Measurements from ENCODE around the gene UBE2J1.

The UBE2J1 gene

GRCh38 chr6:89287351-89288028 is 65.0 kb downstream of the UBE2J1 start:
- Histone ChIP-seq H3K4me3 (ENCODE audit: low read length) (no peak overlapping the region), H3K4me1 (ENCODE audit: low read length) (peaks cover 7% of the 10 kb centered on the region; the same call in 1 of the 2 replicates), H3K27me3 (replicated peaks; ENCODE audit: insufficient read depth, low read length) (no peaks in the 10 kb centered on the region), H3K79me2 (ENCODE audit: low read length) (no peaks in the 10 kb centered on the region), H3K9me2 (replicated peaks; ENCODE audit: insufficient read depth, low read length) (no peaks in the 10 kb centered on the region), H3K27ac (ENCODE audit: low read length) (no peak overlapping the region), H2AFZ (ENCODE audit: low read length) (no peak overlapping the region), H3K36me3 (replicated peaks; ENCODE audit: insufficient read depth, low read length) (no peaks in the 10 kb centered on the region), H3F3A (ENCODE audit: insufficient read depth, low read length) (no peaks in the 10 kb centered on the region), H4K20me1 (ENCODE audit: insufficient read depth, low read length) (no peaks in the 10 kb centered on the region), H3K9me3 (replicated peaks; ENCODE audit: insufficient read depth, low read length) (no peaks in the 10 kb centered on the region), H3K9ac (ENCODE audit: low read length) (no peak overlapping the region), H3K4me2 (ENCODE audit: low read depth, low read length) (no peak overlapping the region)
- DNase-seq, result no peak
- TF ChIP-seq CTCF (IDR thresholded peaks at IDR 0.05; ENCODE audit: low read length) (no peak), EZH2phosphoT487 (IDR thresholded peaks at IDR 0.05; ENCODE audit: low read length) (no peak), EZH2 (optimal IDR thresholded peaks at IDR 0.05; ENCODE audit: low read depth, low read length) (no peak)

- Histone ChIP-seq H3K27ac (ENCODE audit: low read length) (no peak overlapping the region), H3K9ac (ENCODE audit: low read length) (no peak overlapping the region), H3K79me2 (ENCODE audit: low read length) (no peaks in the 10 kb centered on the region), H3K27me3 (replicated peaks; ENCODE audit: insufficient read depth, low read length) (no peaks in the 10 kb centered on the region), H3K9me2 (replicated peaks; ENCODE audit: insufficient read depth, low read length) (no peaks in the 10 kb centered on the region), H3K4me1 (ENCODE audit: low read length) (peaks cover 7% of the 10 kb centered on the region; the same call in 1 of the 2 replicates), H3K4me2 (ENCODE audit: low read depth, low read length) (no peak overlapping the region), H3K36me3 (replicated peaks; ENCODE audit: insufficient read depth, low read length) (no peaks in the 10 kb centered on the region), H2AFZ (ENCODE audit: low read length) (no peak overlapping the region), H3K9me3 (replicated peaks; ENCODE audit: insufficient read depth, low read length) (no peaks in the 10 kb centered on the region), H3F3A (ENCODE audit: insufficient read depth, low read length) (no peaks in the 10 kb centered on the region), H3K4me3 (ENCODE audit: low read length) (no peak overlapping the region), H4K20me1 (ENCODE audit: insufficient read depth, low read length) (no peaks in the 10 kb centered on the region)
- no peak for DNase-seq
- no peak for TF ChIP-seq EZH2phosphoT487 (IDR thresholded peaks at IDR 0.05; ENCODE audit: low read length)
- TF ChIP-seq CTCF (IDR thresholded peaks at IDR 0.05; ENCODE audit: low read length), result no peak
- no peak for TF ChIP-seq EZH2 (optimal IDR thresholded peaks at IDR 0.05; ENCODE audit: low read depth, low read length)
Observed at GRCh38 chr6:89286516-89286915, 66.0 kb downstream of the UBE2J1 start.

GRCh38 chr6:89284963-89285735 is 67.4 kb downstream of the UBE2J1 start:
- TF ChIP-seq CTCF (IDR thresholded peaks at IDR 0.05; ENCODE audit: low read length) (no peak), EZH2phosphoT487 (IDR thresholded peaks at IDR 0.05; ENCODE audit: low read length) (no peak), EZH2 (optimal IDR thresholded peaks at IDR 0.05; ENCODE audit: low read depth, low read length) (no peak)
- no peak overlapping the region for H2AFZ ChIP-seq (ENCODE audit: low read length)

More at GRCh38 chr6:89284963-89285735, 67.4 kb downstream of the UBE2J1 start:
- DNase-seq, result no peak
- Histone ChIP-seq H3K27ac (ENCODE audit: low read length) (no peak overlapping the region), H3F3A (ENCODE audit: insufficient read depth, low read length) (no peaks in the 10 kb centered on the region), H3K4me1 (ENCODE audit: low read length) (peaks cover 7% of the 10 kb centered on the region; the same call in 1 of the 2 replicates), H3K9me3 (replicated peaks; ENCODE audit: insufficient read depth, low read length) (no peaks in the 10 kb centered on the region), H3K9me2 (replicated peaks; ENCODE audit: insufficient read depth, low read length) (no peaks in the 10 kb centered on the region), H4K20me1 (ENCODE audit: insufficient read depth, low read length) (no peaks in the 10 kb centered on the region), H3K9ac (ENCODE audit: low read length) (no peak overlapping the region), H3K79me2 (ENCODE audit: low read length) (no peaks in the 10 kb centered on the region), H3K4me3 (ENCODE audit: low read length) (no peak overlapping the region), H3K27me3 (replicated peaks; ENCODE audit: insufficient read depth, low read length) (no peaks in the 10 kb centered on the region), H3K4me2 (ENCODE audit: low read depth, low read length) (no peak overlapping the region), H3K36me3 (replicated peaks; ENCODE audit: insufficient read depth, low read length) (no peaks in the 10 kb centered on the region)

Data from MM.1S (cell line).